HepG2 (cell line): ENCODE data around the gene FOSB. TPM values are rescaled to one million over a fixed set of nuclear protein-coding genes. Genes with fewer than 3 reads are reported as not detected.
A peak's percentile ranks its signal among the peaks of the same experiment; 100 is the strongest.

Experiments
- AHR ChIP-seq: IDR thresholded peaks from 2 replicates; pipeline ENCODE4 v1.6.1; 2018; ENCODE audit warnings: missing genetic modification reagents, missing compliant biosample characterization
- ATRX ChIP-seq: sonication (generic); formaldehyde crosslinking; IDR thresholded peaks from 2 replicates; pipeline ENCODE4 v1.4.0; 2020; ENCODE audit warnings: missing genetic modification reagents, borderline replicate concordance
- BORCS8-MEF2B ChIP-seq: sonication (generic); formaldehyde crosslinking; IDR thresholded peaks from 2 replicates; pipeline ENCODE4 v1.8.0; 2022; ENCODE audit warnings: mild to moderate bottlenecking, missing genetic modification reagents
- ESRRA ChIP-seq: sonication (generic); formaldehyde crosslinking; IDR thresholded peaks from 2 replicates; pipeline ENCODE4 v1.5.1; 2020; ENCODE audit warnings: mild to moderate bottlenecking, low read depth, missing genetic modification reagents
- PHB2 ChIP-seq: fragments of 450-650 bp; IDR thresholded peaks from 2 replicates; pipeline ENCODE4 v1.6.1; 2018; ENCODE audit not compliant: partially characterized antibody
- SMAD9 ChIP-seq: sonication (generic); formaldehyde crosslinking; IDR thresholded peaks from 2 replicates; pipeline ENCODE4 v1.5.1; 2020; ENCODE audit warnings: mild to moderate bottlenecking, missing genetic modification reagents
- TBX3 ChIP-seq: fragments of 450-650 bp; IDR thresholded peaks from 2 replicates; pipeline ENCODE4 v1.6.1; 2017; ENCODE audit warnings: antibody characterized with exemption, mild to moderate bottlenecking, inconsistent platforms, borderline replicate concordance
- ZNF121 ChIP-seq: sonication (generic); formaldehyde crosslinking; IDR thresholded peaks from 2 replicates; pipeline ENCODE4 v1.5.0; 2020; ENCODE audit warnings: mild to moderate bottlenecking, missing genetic modification reagents
- ZNF138 ChIP-seq: sonication (generic); formaldehyde crosslinking; IDR thresholded peaks from 2 replicates; pipeline ENCODE4 v1.5.0; 2020; ENCODE audit warnings: mild to moderate bottlenecking, low read depth, missing genetic modification reagents
- ZNF572 ChIP-seq: sonication (generic); formaldehyde crosslinking; IDR thresholded peaks from 2 replicates; pipeline ENCODE4 v1.5.1; 2020; ENCODE audit warnings: mild to moderate bottlenecking, missing genetic modification reagents
- polyA plus RNA-seq, 8 experiments: library from polyadenylated mRNA; depleted of rRNA in 3 of 8; stranded (reverse) in 7 of 8; unstranded in 1 of 8; fragments of >200 nt; fragmentation: Illumina TruSeq in 4 of 8; extraction: Trizol in 4 of 8; gene quantifications; 2 replicates each; pipeline versions ENCODE4 v1.2.1 to v1.2.3, GENCODE V29; 2011 to 2016; ENCODE audit warnings: low read depth in 4 of 8, missing spikeins in 1 of 8, mixed read lengths in 1 of 8; ENCODE audit not compliant: insufficient read depth in 1 of 8
- total RNA-seq, 5 experiments: library from RNA; depleted of rRNA; stranded (reverse); fragments of >200 nt; fragmentation: Illumina TruSeq; extraction: Trizol; gene quantifications; 2 replicates each; pipeline ENCODE4 v1.2.3, GENCODE V29; 2016; ENCODE audit warnings: low read depth in 1 of 5
- TF ChIP-seq, protein P1 (sequence below), 2 experiments: sonication (generic) in 1 of 2; formaldehyde crosslinking in 1 of 2; IDR thresholded peaks; 2 replicates each; pipeline versions ENCODE4 v1.6.1 to v1.9.0; 2014 to 2022; ENCODE audit warnings: antibody characterized with exemption in 1 of 2, borderline replicate concordance in 1 of 2, inconsistent platforms in 1 of 2, low read depth in 1 of 2, missing genetic modification reagents in 1 of 2
- TF ChIP-seq, protein P2 (sequence below): sonication (generic); formaldehyde crosslinking; IDR thresholded peaks from 2 replicates; pipeline ENCODE4 v1.9.0; 2021; ENCODE audit warnings: missing genetic modification reagents, borderline replicate concordance
- TF ChIP-seq, protein P3 (sequence below): IDR thresholded peaks from 2 replicates; pipeline ENCODE4 v1.4.0; 2020; ENCODE audit warnings: mild to moderate bottlenecking, missing genetic modification reagents

The FOSB gene
- total and polyA plus RNA-seq, 2 of the 13 experiments (the other 11 are each of a cell fraction or from before 2014, with no cell fraction given) = 2.8 to 6.0 TPM

DNA sequence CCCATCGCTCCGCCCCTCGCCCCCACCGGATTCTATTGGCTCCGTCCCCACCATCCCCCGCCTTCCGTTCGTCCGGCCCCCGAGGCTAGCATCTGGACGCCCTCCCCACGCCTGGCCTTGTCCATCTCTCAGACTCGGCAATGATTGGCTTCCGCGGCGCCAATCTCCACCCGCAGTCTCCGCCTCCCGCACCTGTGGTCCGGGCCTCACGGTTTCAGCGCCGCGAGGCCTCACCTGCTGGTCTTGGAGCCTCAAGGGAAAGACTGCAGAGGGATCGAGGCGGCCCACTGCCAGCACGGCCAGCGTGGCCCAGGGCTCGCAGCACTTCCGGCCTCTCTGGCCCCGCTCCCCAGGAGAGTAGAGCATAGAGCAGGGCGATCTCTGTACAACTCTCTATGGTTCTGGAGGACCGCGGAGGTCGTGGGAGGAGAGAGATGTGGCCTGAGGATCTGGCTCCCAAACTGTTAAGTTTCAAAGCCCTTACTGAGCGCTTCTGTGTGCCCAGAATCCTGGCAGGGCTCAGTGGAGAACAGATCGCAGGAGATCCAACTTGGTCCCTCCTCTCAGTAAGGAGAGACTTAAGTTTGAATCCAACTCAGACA is 44.1 kb upstream of the FOSB start, which contains the start of gene ERCC1 (continued):
- TF ChIP-seq, protein P1, sequence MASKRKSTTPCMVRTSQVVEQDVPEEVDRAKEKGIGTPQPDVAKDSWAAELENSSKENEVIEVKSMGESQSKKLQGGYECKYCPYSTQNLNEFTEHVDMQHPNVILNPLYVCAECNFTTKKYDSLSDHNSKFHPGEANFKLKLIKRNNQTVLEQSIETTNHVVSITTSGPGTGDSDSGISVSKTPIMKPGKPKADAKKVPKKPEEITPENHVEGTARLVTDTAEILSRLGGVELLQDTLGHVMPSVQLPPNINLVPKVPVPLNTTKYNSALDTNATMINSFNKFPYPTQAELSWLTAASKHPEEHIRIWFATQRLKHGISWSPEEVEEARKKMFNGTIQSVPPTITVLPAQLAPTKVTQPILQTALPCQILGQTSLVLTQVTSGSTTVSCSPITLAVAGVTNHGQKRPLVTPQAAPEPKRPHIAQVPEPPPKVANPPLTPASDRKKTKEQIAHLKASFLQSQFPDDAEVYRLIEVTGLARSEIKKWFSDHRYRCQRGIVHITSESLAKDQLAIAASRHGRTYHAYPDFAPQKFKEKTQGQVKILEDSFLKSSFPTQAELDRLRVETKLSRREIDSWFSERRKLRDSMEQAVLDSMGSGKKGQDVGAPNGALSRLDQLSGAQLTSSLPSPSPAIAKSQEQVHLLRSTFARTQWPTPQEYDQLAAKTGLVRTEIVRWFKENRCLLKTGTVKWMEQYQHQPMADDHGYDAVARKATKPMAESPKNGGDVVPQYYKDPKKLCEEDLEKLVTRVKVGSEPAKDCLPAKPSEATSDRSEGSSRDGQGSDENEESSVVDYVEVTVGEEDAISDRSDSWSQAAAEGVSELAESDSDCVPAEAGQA (IDR thresholded peaks at IDR 0.05; ENCODE audit: low read depth) = no peak
- TF ChIP-seq, protein P1 (CRISPR knock-in tag; IDR thresholded peaks at IDR 0.05; ENCODE audit: borderline replicate concordance) = no peak
- TF ChIP-seq AHR (CRISPR knock-in tag) (no peak), ZNF572 (CRISPR knock-in tag) (no peak), ZNF138 (CRISPR knock-in tag) (0 out of 2 replicates have a peak, but pooled peaks have one; percentile 29), ESRRA (CRISPR knock-in tag) (no peak), SMAD9 (CRISPR knock-in tag) (no peak), TBX3 (no peak), PHB2 (no peak), ATRX (CRISPR knock-in tag) (no peak), BORCS8-MEF2B (CRISPR knock-in tag) (peak; percentile 90), ZNF121 (CRISPR knock-in tag) (no peak)
- TF ChIP-seq, protein P2, sequence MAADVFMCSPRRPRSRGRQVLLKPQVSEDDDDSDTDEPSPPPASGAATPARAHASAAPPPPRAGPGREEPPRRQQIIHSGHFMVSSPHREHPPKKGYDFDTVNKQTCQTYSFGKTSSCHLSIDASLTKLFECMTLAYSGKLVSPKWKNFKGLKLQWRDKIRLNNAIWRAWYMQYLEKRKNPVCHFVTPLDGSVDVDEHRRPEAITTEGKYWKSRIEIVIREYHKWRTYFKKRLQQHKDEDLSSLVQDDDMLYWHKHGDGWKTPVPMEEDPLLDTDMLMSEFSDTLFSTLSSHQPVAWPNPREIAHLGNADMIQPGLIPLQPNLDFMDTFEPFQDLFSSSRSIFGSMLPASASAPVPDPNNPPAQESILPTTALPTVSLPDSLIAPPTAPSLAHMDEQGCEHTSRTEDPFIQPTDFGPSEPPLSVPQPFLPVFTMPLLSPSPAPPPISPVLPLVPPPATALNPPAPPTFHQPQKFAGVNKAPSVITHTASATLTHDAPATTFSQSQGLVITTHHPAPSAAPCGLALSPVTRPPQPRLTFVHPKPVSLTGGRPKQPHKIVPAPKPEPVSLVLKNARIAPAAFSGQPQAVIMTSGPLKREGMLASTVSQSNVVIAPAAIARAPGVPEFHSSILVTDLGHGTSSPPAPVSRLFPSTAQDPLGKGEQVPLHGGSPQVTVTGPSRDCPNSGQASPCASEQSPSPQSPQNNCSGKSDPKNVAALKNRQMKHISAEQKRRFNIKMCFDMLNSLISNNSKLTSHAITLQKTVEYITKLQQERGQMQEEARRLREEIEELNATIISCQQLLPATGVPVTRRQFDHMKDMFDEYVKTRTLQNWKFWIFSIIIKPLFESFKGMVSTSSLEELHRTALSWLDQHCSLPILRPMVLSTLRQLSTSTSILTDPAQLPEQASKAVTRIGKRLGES (CRISPR knock-in tag) = no peak
- TF ChIP-seq, protein P3, sequence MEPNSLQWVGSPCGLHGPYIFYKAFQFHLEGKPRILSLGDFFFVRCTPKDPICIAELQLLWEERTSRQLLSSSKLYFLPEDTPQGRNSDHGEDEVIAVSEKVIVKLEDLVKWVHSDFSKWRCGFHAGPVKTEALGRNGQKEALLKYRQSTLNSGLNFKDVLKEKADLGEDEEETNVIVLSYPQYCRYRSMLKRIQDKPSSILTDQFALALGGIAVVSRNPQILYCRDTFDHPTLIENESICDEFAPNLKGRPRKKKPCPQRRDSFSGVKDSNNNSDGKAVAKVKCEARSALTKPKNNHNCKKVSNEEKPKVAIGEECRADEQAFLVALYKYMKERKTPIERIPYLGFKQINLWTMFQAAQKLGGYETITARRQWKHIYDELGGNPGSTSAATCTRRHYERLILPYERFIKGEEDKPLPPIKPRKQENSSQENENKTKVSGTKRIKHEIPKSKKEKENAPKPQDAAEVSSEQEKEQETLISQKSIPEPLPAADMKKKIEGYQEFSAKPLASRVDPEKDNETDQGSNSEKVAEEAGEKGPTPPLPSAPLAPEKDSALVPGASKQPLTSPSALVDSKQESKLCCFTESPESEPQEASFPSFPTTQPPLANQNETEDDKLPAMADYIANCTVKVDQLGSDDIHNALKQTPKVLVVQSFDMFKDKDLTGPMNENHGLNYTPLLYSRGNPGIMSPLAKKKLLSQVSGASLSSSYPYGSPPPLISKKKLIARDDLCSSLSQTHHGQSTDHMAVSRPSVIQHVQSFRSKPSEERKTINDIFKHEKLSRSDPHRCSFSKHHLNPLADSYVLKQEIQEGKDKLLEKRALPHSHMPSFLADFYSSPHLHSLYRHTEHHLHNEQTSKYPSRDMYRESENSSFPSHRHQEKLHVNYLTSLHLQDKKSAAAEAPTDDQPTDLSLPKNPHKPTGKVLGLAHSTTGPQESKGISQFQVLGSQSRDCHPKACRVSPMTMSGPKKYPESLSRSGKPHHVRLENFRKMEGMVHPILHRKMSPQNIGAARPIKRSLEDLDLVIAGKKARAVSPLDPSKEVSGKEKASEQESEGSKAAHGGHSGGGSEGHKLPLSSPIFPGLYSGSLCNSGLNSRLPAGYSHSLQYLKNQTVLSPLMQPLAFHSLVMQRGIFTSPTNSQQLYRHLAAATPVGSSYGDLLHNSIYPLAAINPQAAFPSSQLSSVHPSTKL (CRISPR knock-in tag) = peak; percentile 44; the same call in 1 of the 2 replicates
